MCF 10A (cell line): ENCODE results near the gene TMEM143. TPM values are rescaled to one million over a fixed set of nuclear protein-coding genes. Genes with fewer than 3 reads are reported as not detected.

Experiments used
- BruUV-seq: library from RNA; stranded (reverse); fragments of 400-500 nt; replicated peaks from 2 replicates; lab custom pipeline; 2021; lab: Mats Ljungman, UMichigan
- CTCF ChIA-PET: fragments of 300-600 bp; sonication (Branson Sonifier 250); formaldehyde crosslinking; extraction: SDS; loops from one replicate; lab custom pipeline; 2021; ENCODE audit warnings: antibody characterized with exemption, inconsistent platforms; lab: Yijun Ruan, JAX
- POLR2A ChIA-PET: fragments of 300-600, 350-650 bp; sonication (Branson Sonifier 250); formaldehyde crosslinking; extraction: SDS; loops from one replicate; lab custom pipeline; 2020; ENCODE audit warnings: antibody characterized with exemption, inconsistent platforms; lab: Yijun Ruan, JAX
- DNase-seq: peaks from one replicate; pipeline ENCODE4 v3.0.0-alpha.2; 2018; ENCODE audit not compliant: unreplicated experiment
- H3K27ac Mint-ChIP-seq: one replicate; pipeline ENCODE4 v1.8.0; 2022; ENCODE audit warnings: mild to moderate bottlenecking, low read depth, mixed read lengths; ENCODE audit not compliant: unreplicated experiment
- H3K27me3 Mint-ChIP-seq: one replicate; pipeline ENCODE4 v1.8.0; 2022; ENCODE audit warnings: mixed read lengths; ENCODE audit not compliant: insufficient read depth, unreplicated experiment
- H3K36me3 Mint-ChIP-seq: one replicate; pipeline ENCODE4 v1.8.0; 2022; ENCODE audit warnings: mild to moderate bottlenecking, moderate library complexity, mixed read lengths; ENCODE audit not compliant: insufficient read depth, unreplicated experiment
- H3K4me1 Mint-ChIP-seq: one replicate; pipeline ENCODE4 v1.8.0; 2022; ENCODE audit warnings: mixed read lengths; ENCODE audit not compliant: insufficient read depth, unreplicated experiment
- H3K4me3 Mint-ChIP-seq: one replicate; pipeline ENCODE4 v1.8.0; 2022; ENCODE audit warnings: mild to moderate bottlenecking, moderate library complexity, mixed read lengths; ENCODE audit not compliant: unreplicated experiment
- H3K9me3 Mint-ChIP-seq: one replicate; pipeline ENCODE4 v1.8.0; 2022; ENCODE audit warnings: mixed read lengths; ENCODE audit not compliant: unreplicated experiment
- intact Hi-C: fragments of 100-400 bp; cut with micrococcal nuclease; formaldehyde crosslinking; loops from 2 replicates; pipeline ENCODE4 v1.14.1; 2022
- total RNA-seq: library from RNA; stranded (reverse); gene quantifications from 2 replicates; pipeline ENCODE4 v1.2.3, GENCODE V29; 2022
- TF ChIP-seq, protein P1 (sequence below): fragments of 200-600 bp; IDR thresholded peaks from one replicate; pipeline ENCODE4 v1.8.0; 2022; ENCODE audit warnings: antibody characterized with exemption, mild to moderate bottlenecking; ENCODE audit not compliant: unreplicated experiment

Gene TMEM143
- total RNA-seq, 1 experiment from 2014 or later: 6.0 TPM

DNA sequence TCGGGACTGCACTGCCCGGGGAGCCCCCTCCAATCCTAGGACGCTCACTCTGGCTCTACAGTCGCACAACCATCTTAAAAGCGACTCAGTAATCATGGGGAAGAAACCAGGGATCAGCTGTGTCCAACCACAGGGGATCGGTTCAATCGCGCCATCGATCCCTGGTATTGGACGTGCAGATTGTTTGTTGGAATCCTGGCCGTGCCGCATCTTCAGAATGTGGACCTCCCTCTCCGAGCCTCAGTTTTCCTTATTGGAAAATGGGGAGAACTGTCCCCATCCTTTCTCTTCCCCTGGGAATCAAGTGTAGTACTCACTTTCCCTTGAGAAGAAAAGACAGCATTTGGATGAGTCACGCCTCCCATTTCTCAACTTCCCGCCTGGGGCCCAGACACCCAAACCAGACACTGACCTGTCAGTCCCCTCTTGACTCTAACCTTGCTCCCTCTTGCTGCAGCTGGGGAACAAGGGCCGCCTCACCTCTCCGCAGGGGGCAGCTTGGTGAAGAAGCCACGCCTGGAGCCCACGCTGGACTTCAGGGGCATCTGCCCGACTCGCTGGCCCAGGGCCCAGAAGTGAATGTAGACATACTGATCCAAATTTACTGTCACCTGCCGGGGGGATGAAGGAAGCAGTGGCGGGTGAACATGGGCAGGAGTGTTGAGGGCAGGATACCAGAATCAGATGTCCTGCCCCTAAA lies 20.7 kb downstream of the TMEM143 start:
- H3K36me3 Mint-ChIP-seq: peaks cover 5% of the 10 kb centered on the region
- H3K27ac Mint-ChIP-seq: peak overlapping the region; percentile 35
- TF ChIP-seq, protein P1, sequence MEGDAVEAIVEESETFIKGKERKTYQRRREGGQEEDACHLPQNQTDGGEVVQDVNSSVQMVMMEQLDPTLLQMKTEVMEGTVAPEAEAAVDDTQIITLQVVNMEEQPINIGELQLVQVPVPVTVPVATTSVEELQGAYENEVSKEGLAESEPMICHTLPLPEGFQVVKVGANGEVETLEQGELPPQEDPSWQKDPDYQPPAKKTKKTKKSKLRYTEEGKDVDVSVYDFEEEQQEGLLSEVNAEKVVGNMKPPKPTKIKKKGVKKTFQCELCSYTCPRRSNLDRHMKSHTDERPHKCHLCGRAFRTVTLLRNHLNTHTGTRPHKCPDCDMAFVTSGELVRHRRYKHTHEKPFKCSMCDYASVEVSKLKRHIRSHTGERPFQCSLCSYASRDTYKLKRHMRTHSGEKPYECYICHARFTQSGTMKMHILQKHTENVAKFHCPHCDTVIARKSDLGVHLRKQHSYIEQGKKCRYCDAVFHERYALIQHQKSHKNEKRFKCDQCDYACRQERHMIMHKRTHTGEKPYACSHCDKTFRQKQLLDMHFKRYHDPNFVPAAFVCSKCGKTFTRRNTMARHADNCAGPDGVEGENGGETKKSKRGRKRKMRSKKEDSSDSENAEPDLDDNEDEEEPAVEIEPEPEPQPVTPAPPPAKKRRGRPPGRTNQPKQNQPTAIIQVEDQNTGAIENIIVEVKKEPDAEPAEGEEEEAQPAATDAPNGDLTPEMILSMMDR: no peak
- no TSS peak for BruUV-seq
- intact Hi-C loops: no loop called here
- POLR2A ChIA-PET: interaction anchor here (1.0 kb wide), 1 partner anchor 11 kb away, joined by 3 read pairs; no protein-coding TSS in a partner anchor
- H3K4me1 Mint-ChIP-seq: peaks cover 15% of the 10 kb centered on the region
- no peaks in the 10 kb centered on the region for H3K27me3 Mint-ChIP-seq
- H3K9me3 Mint-ChIP-seq: no peaks in the 10 kb centered on the region
- H3K4me3 Mint-ChIP-seq: no peak overlapping the region
- CTCF ChIA-PET: no interaction called here
- DNase-seq: peak; percentile 93

DNA sequence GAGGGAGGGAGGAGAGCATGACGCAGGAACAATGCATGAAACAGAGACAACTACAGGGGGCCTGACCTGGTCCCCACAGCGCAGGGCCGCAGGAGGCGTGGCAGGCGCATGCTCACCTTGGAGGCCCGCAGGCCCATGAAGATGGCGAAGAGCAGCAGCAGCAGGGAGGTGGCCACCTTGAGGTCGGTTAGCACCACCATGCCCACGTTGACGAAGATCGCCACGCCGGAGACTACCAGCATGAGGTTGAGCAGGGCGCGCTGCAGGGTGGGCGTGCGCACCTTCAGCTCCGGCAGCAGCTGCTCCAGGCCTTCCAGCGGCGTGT lies 21.4 kb downstream of the TMEM143 start:
- Mint-ChIP-seq H3K4me1 (peaks cover 15% of the 10 kb centered on the region), H3K27me3 (no peaks in the 10 kb centered on the region), H3K36me3 (peaks cover 5% of the 10 kb centered on the region), H3K27ac (no peak overlapping the region), H3K9me3 (no peaks in the 10 kb centered on the region), H3K4me3 (no peak overlapping the region)
- no TSS peak for BruUV-seq
- TF ChIP-seq, protein P1: no peak
- DNase-seq: no peak
- ChIA-PET CTCF (no interaction called here), POLR2A (interaction anchor here (1.0 kb wide), 1 partner anchor 10 kb away, joined by 3 read pairs; no protein-coding TSS in a partner anchor)
- intact Hi-C loops: no loop called here

DNA sequence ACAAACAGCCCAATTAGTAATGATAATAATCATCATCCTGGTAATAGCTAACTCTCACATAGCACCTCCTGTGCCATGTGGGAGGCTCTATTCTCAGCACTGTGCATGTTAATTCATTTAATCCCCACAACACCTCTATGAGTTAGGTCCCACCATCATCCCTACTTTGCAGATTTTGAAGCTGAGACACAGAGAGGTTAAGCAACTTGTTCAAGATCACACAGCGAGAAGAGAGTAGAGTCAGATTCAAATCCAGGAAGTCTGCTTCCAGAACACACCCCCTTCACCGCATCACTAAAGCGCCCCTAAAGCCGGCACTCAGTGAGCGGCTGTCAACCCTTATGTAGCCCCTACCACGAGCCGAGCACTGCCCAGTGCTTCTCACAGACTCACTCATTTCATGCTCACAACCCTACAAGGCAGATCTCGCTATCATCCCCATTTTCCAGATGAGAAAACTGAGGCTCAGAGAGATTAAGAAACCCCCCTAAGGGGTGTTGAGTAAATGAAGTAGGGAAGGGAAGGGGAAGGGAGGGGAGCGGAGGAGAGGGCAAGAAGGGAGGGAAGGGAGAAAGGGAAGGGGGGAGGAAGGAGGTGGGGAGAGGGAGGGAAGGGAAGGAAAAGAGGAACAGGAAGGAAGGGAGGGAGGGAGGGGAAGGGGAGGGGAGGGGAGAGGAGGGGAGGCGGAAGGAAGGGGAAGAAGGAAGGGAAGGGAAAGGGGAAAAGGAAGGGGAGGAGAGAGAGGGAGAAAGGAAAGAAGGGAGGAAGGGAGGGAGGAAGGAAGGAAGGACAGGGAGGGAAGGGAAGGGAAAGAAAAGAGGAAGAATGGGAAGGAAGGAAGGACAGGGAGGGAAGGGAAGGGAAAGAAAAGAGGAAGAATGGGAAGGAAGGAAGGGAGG lies 22.0 kb downstream of the TMEM143 start:
- DNase-seq: no peak
- H3K27ac Mint-ChIP-seq: no peak overlapping the region
- CTCF ChIA-PET: interaction anchor here (1.0 to 1.8 kb wide), 5 partner anchors 9 to 128 kb away, joined by 3 to 7 read pairs (median 4); partner anchors contain the start of gene KDELR1
- no peaks in the 10 kb centered on the region for H3K27me3 Mint-ChIP-seq
- peaks cover 15% of the 10 kb centered on the region for H3K4me1 Mint-ChIP-seq
- TF ChIP-seq, protein P1: no peak
- POLR2A ChIA-PET: interaction anchor here (0.6 to 1.8 kb wide), 10 partner anchors 9 to 597 kb away, joined by 3 to 14 read pairs (median 4); partner anchors contain the start of genes EMP3, KDELR1, RPL18 and SPHK2
- peaks cover 5% of the 10 kb centered on the region for H3K36me3 Mint-ChIP-seq
- H3K4me3 Mint-ChIP-seq: no peak overlapping the region
- intact Hi-C loops: no loop called here
- BruUV-seq: no TSS peak
- no peaks in the 10 kb centered on the region for H3K9me3 Mint-ChIP-seq

DNA sequence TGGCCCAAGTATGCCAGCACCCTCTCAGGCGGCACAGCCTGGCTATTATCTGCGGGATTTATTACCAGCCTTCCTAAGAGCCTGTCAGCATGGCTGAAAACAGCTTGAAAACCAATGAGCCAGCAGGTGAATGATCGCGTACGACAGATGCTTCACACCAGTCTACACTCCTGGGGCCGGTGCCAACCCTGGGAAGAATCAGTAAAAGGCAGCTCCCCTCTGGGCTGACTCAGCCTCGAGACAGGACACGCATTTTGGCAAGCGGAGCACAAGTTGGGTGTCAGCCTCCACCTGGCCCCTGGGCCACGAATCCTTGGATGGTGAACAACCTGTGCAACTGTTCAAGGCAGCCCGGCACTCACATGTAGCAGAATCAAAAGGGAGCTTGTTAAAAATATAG lies 22.7 kb downstream of the TMEM143 start:
- H3K36me3 Mint-ChIP-seq: peaks cover 2% of the 10 kb centered on the region

More for the DNA sequence above, 22.7 kb downstream of the TMEM143 start:
- ChIA-PET POLR2A (interaction anchor here (0.6 to 1.8 kb wide), 12 partner anchors 8 to 597 kb away, joined by 3 to 14 read pairs (median 4); partner anchors contain the start of genes CARD8, EMP3, KDELR1 and RPL18), CTCF (interaction anchor here (0.8 to 1.8 kb wide), 6 partner anchors 10 to 129 kb away, joined by 3 to 7 read pairs (median 4); partner anchors contain the start of gene KDELR1)
- TF ChIP-seq, protein P1: no peak
- intact Hi-C loops: no loop called here
- no peak overlapping the region for H3K4me3 Mint-ChIP-seq
- H3K27me3 Mint-ChIP-seq: no peaks in the 10 kb centered on the region
- no peak overlapping the region for H3K27ac Mint-ChIP-seq
- DNase-seq: peak; percentile 99
- peaks cover 15% of the 10 kb centered on the region for H3K4me1 Mint-ChIP-seq
- H3K9me3 Mint-ChIP-seq: no peaks in the 10 kb centered on the region
- BruUV-seq: no TSS peak
